SU-DHL-6 (cell line): ENCODE measurements around the gene ABCG1.

Experiments used
- CTCF ChIP-seq: fragments of 200-600 bp; sonication (generic); IDR thresholded peaks from one replicate; pipeline ENCODE4 v1.5.1; 2017; ENCODE audit warnings: antibody characterized with exemption, mild to moderate bottlenecking, low read length, moderate library complexity; ENCODE audit not compliant: insufficient read depth, poor library complexity, severe bottlenecking
- EZH2phosphoT487 ChIP-seq: fragments of 200-600 bp; sonication (generic), shearing (Covaris generic); conservative IDR thresholded peaks from 2 replicates; pipeline ENCODE4 v1.6.1; 2018; ENCODE audit warnings: mild to moderate bottlenecking, antibody characterized with exemption, low read length, moderate library complexity, mixed read lengths

GRCh38 chr21:42250422-42251403 lies 31.8 kb downstream of the ABCG1 start:
- TF ChIP-seq CTCF (no peak), EZH2phosphoT487 (no peak)
